Stimulated activated naive CD8-positive, alpha-beta T cell treated with anti-CD3 and anti-CD28 coated beads, Interleukin-15, Interleukin-2, amounts not matched to agents 100 ng/mL and 50 ng/mL, for 24 hours (primary cell): ENCODE measurements around the gene ELFN1.

Experiments used
- H3K27ac Mint-ChIP-seq: one replicate; pipeline ENCODE4 v1.8.0; 2021; ENCODE audit warnings: mild to moderate bottlenecking, mixed read lengths
- H3K27me3 Mint-ChIP-seq: one replicate; pipeline ENCODE4 v1.8.0; 2021; ENCODE audit warnings: mixed read lengths
- H3K36me3 Mint-ChIP-seq: one replicate; pipeline ENCODE4 v1.8.0; 2021; ENCODE audit warnings: low read depth, mixed read lengths
- H3K4me1 Mint-ChIP-seq: one replicate; pipeline ENCODE4 v1.8.0; 2021; ENCODE audit warnings: low read depth, mixed read lengths
- H3K4me3 Mint-ChIP-seq: one replicate; pipeline ENCODE4 v1.8.0; 2021; ENCODE audit warnings: mild to moderate bottlenecking, mixed read lengths
- H3K9me3 Mint-ChIP-seq: one replicate; pipeline ENCODE4 v1.8.0; 2021; ENCODE audit warnings: mixed read lengths

ELFN1 gene

DNA sequence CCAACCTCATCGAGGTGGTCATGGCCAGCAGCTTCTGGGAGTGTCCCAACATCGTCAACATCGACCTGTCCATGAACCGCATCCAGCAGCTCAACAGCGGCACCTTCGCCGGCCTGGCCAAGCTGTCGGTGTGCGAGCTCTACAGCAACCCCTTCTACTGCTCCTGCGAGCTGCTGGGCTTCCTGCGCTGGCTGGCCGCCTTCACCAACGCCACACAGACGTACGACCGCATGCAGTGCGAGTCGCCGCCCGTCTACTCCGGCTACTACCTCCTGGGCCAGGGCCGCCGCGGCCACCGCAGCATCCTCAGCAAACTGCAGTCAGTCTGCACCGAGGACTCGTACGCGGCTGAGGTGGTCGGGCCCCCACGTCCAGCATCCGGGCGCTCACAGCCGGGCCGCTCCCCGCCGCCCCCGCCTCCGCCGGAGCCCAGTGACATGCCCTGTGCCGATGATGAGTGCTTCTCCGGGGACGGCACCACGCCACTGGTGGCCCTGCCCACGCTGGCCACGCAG, 75.0 kb downstream of the ELFN1 start:
- H3K9me3 Mint-ChIP-seq = no peaks in the 10 kb centered on the region
- peaks cover 23% of the 10 kb centered on the region for H3K4me1 Mint-ChIP-seq
- no peaks in the 10 kb centered on the region for H3K36me3 Mint-ChIP-seq
- H3K27ac Mint-ChIP-seq = no peak overlapping the region
- H3K27me3 Mint-ChIP-seq = peaks cover 3% of the 10 kb centered on the region
- H3K4me3 Mint-ChIP-seq = no peak overlapping the region

DNA sequence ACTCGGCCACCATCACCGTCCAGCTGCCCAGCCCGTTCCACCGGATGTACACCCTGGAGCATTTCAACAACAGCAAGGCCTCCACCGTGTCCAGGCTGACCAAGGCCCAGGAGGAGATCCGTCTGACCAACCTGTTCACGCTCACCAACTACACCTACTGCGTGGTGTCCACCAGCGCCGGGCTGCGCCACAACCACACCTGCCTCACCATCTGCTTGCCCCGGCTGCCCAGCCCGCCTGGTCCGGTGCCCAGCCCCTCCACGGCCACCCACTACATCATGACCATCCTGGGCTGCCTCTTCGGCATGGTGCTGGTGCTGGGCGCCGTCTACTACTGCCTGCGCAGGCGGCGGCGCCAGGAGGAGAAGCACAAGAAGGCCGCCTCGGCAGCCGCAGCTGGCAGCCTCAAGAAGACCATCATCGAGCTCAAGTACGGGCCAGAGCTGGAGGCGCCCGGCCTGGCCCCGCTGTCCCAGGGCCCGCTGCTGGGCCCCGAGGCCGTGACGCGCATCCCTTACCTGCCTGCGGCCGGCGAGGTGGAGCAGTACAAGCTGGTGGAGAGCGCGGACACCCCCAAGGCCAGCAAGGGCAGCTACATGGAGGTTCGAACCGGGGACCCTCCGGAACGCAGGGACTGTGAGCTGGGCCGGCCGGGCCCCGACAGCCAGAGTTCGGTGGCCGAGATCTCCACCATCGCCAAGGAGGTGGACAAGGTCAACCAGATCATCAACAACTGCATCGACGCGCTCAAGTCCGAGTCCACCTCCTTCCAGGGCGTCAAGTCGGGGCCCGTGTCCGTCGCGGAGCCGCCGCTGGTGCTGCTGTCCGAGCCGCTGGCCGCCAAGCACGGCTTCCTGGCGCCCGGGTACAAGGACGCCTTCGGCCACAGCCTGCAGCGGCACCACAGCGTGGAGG, 75.8 kb downstream of the ELFN1 start:
- Mint-ChIP-seq H3K9me3 (no peaks in the 10 kb centered on the region), H3K36me3 (no peaks in the 10 kb centered on the region), H3K4me1 (peaks cover 23% of the 10 kb centered on the region), H3K27ac (no peak overlapping the region), H3K4me3 (no peak overlapping the region), H3K27me3 (peaks cover 3% of the 10 kb centered on the region)

DNA sequence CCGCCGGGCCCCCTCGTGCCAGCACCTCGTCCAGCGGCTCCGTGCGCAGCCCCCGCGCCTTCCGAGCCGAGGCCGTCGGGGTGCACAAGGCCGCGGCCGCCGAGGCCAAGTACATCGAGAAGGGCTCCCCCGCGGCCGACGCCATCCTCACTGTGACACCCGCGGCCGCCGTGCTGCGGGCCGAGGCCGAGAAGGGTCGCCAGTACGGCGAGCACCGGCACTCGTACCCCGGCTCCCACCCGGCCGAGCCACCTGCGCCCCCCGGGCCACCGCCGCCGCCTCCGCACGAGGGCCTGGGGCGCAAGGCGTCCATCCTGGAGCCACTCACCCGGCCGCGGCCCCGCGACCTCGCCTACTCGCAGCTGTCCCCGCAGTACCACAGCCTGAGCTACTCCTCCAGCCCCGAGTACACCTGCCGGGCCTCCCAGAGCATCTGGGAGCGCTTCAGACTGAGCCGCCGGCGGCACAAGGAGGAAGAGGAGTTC, 76.5 kb downstream of the ELFN1 start:
- H3K27me3 Mint-ChIP-seq = peaks cover 3% of the 10 kb centered on the region
- no peak overlapping the region for H3K27ac Mint-ChIP-seq
- peaks cover 20% of the 10 kb centered on the region for H3K4me1 Mint-ChIP-seq
- H3K9me3 Mint-ChIP-seq = no peaks in the 10 kb centered on the region
- no peak overlapping the region for H3K4me3 Mint-ChIP-seq
- no peaks in the 10 kb centered on the region for H3K36me3 Mint-ChIP-seq

DNA sequence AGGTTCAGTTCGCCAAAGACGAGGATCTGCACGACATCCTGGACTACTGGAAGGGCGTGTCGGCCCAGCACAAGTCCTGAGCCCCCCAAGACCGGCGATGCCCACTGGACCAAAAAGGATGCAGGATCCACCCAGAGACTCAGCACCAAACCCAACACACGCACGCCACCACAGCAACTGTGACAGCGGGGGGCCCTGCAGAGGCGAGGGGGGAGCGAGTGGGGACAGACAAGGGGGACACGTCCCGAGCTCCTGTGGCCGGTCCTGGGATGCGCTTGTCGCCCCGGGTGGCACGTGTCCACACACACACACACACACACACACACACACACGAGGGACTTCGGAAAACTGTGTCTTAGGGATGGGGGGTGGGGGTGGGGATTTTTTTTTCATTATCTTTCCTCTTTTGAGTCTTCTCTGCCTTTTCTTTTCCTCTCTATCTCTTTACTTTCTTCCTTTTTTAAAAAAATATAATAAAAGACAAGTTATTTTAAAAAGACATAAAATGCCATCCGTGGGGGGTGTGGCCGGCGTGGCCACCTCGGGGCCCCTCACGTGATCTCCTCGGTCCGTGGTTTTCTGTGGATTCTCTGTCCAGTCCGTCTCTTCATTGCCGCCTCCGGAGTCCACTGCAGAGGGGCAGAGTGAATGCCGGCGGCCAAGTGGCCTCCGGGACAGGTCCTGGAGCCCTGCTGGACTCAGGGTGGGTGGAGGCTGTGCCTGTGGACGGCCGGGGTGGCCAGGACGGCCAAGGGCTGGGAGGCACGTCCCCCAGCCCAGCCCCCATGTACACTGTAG, 77.1 kb downstream of the ELFN1 start:
- H3K4me1 Mint-ChIP-seq = peaks cover 14% of the 10 kb centered on the region
- peaks cover 3% of the 10 kb centered on the region for H3K27me3 Mint-ChIP-seq
- no peaks in the 10 kb centered on the region for H3K36me3 Mint-ChIP-seq
- H3K27ac Mint-ChIP-seq = no peak overlapping the region
- H3K4me3 Mint-ChIP-seq = no peak overlapping the region
- H3K9me3 Mint-ChIP-seq = no peaks in the 10 kb centered on the region

DNA sequence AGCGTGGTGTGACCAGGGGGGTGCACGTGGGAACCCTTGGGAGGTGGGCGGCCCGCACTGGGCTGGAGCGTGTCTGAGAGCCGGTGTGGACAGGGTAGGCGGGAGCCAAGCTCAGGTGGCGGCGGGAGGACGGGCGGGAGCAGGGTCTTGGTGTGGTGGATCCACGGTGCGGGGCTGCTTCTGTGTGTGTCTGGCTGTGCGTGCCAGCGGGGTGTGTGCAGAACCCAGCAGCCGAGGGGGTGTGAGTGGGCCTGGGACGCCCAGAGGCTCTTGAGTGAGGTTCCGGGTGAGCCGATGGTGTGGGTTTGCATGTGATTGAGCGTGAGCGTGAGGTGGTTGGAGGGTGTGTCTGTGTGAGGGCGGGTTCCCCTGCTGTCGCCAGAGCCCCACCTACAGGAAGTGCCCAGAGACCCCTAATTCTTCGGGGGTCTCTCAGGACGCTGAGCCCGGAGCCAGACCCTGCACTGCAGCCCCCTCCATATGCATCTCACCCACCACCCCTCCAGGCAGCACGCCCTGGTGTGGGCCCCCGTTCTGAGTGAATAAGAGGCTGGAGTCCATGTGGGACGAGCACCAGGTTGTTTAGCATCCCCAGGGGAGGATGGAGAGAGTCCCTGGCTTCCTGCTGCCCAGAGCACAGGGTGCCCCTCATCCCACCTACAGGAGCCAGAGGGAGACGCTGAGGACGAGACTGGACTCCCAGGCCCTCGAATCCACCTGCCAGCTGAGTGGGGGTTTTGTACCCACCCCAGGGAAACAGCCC, 78.2 kb downstream of the ELFN1 start:
- Mint-ChIP-seq H3K4me3 (no peak overlapping the region), H3K36me3 (no peaks in the 10 kb centered on the region), H3K27ac (no peak overlapping the region), H3K9me3 (no peaks in the 10 kb centered on the region), H3K27me3 (no peaks in the 10 kb centered on the region), H3K4me1 (peaks cover 9% of the 10 kb centered on the region)

DNA sequence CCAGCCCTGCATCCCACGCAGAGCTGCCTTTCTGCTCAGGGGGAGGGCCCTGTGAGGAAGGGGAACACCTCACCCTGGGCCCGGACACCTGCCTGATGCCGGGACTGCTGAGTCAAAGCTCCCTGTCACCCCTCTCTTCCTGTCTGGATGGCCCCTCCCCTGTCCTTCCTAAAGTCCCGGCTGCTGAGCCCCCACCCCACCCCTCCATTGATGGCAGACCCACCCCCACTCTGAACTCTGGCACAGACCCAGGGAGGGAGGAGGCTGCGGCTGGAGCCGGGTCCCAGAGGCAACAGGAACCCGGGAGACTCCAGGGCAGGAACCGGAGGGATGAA, 78.7 kb downstream of the ELFN1 start:
- Mint-ChIP-seq H3K4me3 (no peak overlapping the region), H3K27ac (no peak overlapping the region), H3K36me3 (no peaks in the 10 kb centered on the region), H3K4me1 (peaks cover 9% of the 10 kb centered on the region), H3K9me3 (no peaks in the 10 kb centered on the region), H3K27me3 (no peaks in the 10 kb centered on the region)

DNA sequence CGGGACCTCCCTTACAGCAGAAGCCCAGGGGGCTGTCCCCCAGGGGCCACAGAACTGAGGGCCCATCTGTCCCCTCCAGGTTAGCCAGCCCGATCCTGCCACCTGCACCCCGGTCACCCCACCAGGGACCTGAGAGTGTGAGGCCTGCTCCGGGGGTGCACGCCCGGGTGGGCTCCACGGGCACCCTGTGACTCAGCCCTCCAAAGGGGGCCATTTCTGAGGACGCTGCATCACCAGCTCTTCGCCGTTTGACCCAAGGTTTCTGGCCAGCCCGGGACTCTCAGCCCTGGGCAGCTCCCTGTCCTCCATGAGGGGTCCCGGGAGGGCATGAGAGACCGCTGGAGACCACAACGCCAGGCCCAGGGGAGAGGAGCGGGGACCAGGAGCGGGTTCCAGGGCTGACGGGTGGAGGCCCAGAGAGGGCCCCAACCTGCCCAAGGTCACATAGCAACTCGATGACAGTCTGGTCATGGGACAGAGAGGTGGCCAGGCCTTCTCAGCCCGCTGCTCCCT, 79.3 kb downstream of the ELFN1 start:
- Mint-ChIP-seq H3K27ac (no peak overlapping the region), H3K36me3 (no peaks in the 10 kb centered on the region), H3K4me1 (peaks cover 9% of the 10 kb centered on the region), H3K9me3 (no peaks in the 10 kb centered on the region), H3K27me3 (no peaks in the 10 kb centered on the region), H3K4me3 (no peak overlapping the region)

DNA sequence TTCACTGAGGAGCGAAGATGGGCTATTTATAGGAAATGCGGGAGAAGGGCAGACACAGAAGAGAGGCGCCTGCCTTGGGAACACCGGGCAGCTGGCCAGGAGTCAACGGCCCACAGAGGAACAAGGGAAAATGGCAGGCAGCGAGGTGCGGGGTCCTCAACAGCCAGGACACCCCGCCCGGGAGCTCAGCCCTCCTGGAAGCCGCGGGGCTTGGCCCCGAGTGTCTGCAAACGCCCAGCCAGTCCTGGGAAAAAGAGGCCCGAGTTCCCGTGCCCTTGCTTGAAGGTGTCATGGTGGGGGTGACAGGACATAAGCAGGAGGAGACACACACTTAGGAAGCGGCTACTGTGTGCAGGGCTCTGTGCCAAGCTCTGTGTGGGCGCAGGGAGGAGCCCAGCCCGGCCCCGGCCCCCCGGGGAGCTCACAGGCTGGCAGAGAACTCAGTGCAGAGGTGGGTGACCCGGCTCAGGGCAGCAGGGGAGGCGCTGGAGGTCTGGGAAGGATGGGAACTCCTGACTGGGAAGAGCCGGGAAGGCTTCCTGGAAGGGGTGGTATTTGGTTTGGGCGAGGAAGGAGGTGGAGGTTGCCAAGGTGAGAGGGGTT, 79.9 kb downstream of the ELFN1 start:
- Mint-ChIP-seq H3K4me3 (no peak overlapping the region), H3K9me3 (no peaks in the 10 kb centered on the region), H3K4me1 (peaks cover 9% of the 10 kb centered on the region), H3K27ac (no peak overlapping the region), H3K36me3 (no peaks in the 10 kb centered on the region), H3K27me3 (no peaks in the 10 kb centered on the region)

DNA sequence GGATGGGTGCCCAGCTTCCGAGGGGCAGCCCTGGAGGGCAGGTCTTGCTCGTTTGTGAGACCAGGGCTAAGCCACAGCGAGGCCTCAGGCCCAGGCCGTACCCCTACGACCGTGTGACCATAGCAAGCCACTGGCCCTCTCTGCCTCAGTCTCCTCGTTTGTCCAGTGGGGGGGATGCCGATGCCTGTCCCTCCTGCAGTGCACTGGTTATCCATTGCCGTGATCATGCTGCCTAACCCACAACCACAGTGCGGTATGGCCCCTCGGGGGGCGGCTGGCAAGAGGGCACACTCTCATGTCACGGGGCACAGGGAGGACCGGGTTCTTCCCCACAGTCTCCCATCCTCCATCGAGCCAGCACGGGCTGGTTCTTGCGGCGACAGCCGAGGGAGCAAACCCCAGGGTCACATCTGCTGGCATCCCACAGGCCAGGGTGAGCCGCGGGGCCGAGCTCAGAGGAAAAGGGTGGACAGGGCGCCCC, 80.5 kb downstream of the ELFN1 start:
- Mint-ChIP-seq H3K27ac (no peak overlapping the region), H3K36me3 (no peaks in the 10 kb centered on the region), H3K9me3 (no peaks in the 10 kb centered on the region)

DNA sequence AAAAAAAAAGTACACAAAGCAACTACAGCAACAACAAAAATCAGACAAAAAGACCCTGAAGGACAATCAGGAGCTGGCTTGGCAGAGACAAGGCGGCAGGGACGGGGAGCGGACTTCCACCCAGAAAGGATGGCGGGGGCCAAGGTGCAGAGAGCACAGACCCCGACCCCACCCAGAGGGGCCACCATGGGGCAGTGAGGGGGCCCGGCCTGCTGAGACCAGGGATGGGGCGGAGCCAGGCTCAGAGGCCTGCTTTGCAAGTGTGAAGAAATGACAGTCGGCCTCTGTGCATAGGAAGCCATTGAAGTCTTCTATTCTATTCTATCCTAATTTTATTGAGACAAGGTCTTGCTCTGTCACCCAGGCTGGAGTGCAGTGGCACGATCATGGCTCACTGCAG, 82.0 kb downstream of the ELFN1 start:
- H3K9me3 Mint-ChIP-seq = no peaks in the 10 kb centered on the region
- H3K27ac Mint-ChIP-seq = no peak overlapping the region
- H3K27me3 Mint-ChIP-seq = no peaks in the 10 kb centered on the region
- peaks cover 9% of the 10 kb centered on the region for H3K4me1 Mint-ChIP-seq
- H3K36me3 Mint-ChIP-seq = no peaks in the 10 kb centered on the region
- no peak overlapping the region for H3K4me3 Mint-ChIP-seq

More for the DNA sequence above, 80.5 kb downstream of the ELFN1 start:
- Mint-ChIP-seq H3K27me3 (no peaks in the 10 kb centered on the region), H3K4me3 (no peak overlapping the region), H3K4me1 (peaks cover 9% of the 10 kb centered on the region)

DNA sequence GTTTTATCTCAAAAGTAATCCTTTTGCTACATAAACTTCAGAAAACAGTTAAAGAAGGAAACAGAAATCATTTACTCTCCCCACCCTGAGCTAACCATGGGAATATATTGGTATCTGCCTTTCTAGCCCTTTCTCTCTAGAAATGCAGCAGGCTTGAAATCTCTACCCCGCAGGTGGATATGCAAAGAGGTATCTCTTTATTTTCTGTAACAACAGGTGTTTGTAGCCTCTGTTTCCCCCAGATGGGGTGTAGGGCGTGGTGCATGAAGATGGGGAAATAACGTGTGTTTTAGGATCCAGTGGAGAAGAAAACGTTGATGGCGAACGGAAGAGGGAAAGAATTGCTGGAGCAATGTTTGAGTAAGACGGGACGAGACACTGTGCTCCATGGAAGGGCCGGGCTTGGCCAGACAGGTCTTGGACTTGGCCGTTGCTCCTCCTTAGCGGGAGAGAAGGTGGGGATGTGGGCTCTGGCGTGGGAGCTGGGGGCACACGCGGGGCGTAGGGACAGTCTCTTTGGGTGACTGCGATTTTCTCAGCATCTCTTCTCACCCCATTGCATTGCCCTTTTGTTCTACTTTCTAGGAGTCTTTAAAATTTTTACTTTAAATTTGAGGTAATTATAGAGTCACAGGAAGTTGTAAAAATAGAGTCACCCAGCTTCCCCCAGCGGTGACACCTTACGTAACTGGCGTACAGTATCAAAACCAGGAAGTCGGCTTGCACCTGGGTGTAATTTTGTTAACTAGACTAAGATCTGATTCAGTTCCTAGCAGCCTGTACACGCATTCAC, 82.9 kb downstream of the ELFN1 start:
- no peak overlapping the region for H3K4me3 Mint-ChIP-seq
- no peaks in the 10 kb centered on the region for H3K9me3 Mint-ChIP-seq
- H3K27ac Mint-ChIP-seq = no peak overlapping the region

DNA sequence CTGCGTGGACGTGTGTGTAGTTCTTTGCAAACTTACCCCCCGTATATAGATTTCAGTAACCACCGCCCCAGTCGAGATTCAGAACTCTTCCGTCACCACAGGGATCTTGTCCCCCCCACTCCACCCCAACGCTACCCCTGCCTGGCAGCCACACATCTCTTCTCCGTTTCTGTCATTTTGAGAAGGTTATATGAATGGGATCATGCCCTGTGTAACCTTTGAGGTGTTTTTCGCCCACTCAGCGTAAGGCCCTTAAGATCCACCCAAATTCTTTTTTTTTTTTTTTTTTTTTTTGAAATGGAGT, 83.4 kb downstream of the ELFN1 start:
- H3K27ac Mint-ChIP-seq = no peak overlapping the region
- peaks cover 3% of the 10 kb centered on the region for H3K4me1 Mint-ChIP-seq
- H3K4me3 Mint-ChIP-seq = no peak overlapping the region
- no peaks in the 10 kb centered on the region for H3K9me3 Mint-ChIP-seq
- H3K27me3 Mint-ChIP-seq = no peaks in the 10 kb centered on the region
- no peaks in the 10 kb centered on the region for H3K36me3 Mint-ChIP-seq

More for the DNA sequence above, 82.9 kb downstream of the ELFN1 start:
- H3K4me1 Mint-ChIP-seq = peaks cover 7% of the 10 kb centered on the region
- H3K36me3 Mint-ChIP-seq = no peaks in the 10 kb centered on the region
- H3K27me3 Mint-ChIP-seq = no peaks in the 10 kb centered on the region

DNA sequence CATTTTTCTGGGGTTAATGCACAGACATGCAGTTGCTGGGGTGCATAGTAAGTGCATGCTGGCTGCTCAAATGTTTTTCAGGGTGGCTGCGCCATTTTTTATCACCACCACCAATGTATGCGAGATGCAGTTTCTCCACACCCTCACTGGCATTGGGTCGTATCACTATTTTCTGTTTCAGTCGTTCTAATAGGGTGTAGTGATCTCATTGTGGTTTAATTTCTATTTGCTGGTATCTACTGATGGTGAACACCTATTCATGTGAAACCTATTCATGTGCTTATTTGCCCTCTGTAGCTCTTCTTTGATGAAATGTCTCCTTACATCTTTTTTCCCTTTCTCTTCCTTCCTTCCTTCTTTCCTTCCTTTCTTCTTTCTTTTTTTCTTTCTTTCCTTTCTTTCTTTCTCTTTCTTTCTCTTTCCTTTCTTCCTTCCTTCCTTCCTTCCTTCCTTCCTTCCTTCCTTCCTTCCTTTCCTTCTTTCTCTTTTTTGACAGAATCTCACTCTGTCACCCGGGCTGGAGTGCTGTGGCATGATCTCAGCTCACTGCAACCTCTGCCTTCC, 84.3 kb downstream of the ELFN1 start:
- Mint-ChIP-seq H3K36me3 (no peaks in the 10 kb centered on the region), H3K27ac (peak overlapping the region; percentile 19), H3K9me3 (no peaks in the 10 kb centered on the region), H3K4me1 (peaks cover 3% of the 10 kb centered on the region), H3K27me3 (no peaks in the 10 kb centered on the region), H3K4me3 (no peak overlapping the region)
